PFSK-1 (cell line): ENCODE results near the gene S100A16.

Experiments used
- POLR2AphosphoS5 ChIP-seq: IDR thresholded peaks from 2 replicates; pipeline ENCODE4 v1.6.1; 2012; ENCODE audit warnings: low read depth, mild to moderate bottlenecking, control low read depth, low read length, moderate library complexity
- REST ChIP-seq, 2 experiments: IDR thresholded peaks; 2 replicates each; pipeline versions ENCODE4 v1.6.1 to v1.8.0; 2011 to 2012; ENCODE audit warnings: low read depth in 2 of 2, low read length in 2 of 2, control low read depth in 1 of 2, inconsistent platforms in 1 of 2, mild to moderate bottlenecking in 1 of 2, moderate library complexity in 1 of 2; ENCODE audit not compliant: insufficient read depth in 1 of 2
- TAF1 ChIP-seq: IDR thresholded peaks from 2 replicates; pipeline ENCODE4 v1.6.1; 2012; ENCODE audit warnings: low read length, control low read depth, borderline replicate concordance; ENCODE audit not compliant: insufficient read depth

GRCh38 chr1:153626904-153627714 is 14.2 kb upstream of the S100A16 start, which contains the start of gene S100A13:
- TF ChIP-seq POLR2AphosphoS5 (peak; percentile 98), TAF1 (peak; percentile 88), REST (IDR thresholded peaks at IDR 0.05; ENCODE audit: insufficient read depth in 1 of 2, low read depth in 2 of 2, low read length in 2 of 2) (0 out of 4 replicates have a peak, but pooled peaks of 1 of the 2 experiments have one; percentile 56)
